Activated CD4-positive, alpha-beta T cell treated with anti-CD3 and anti-CD28 coated beads, Interleukin-2, amount 50 U/mL, for 4 hours (primary cell): ENCODE measurements around the gene MARCHF3.

Experiments used
- DNase-seq, 2 experiments: peaks; one replicate each; pipeline ENCODE4 v3.0.0-alpha.2; 2020

The MARCHF3 gene

GRCh38 chr5:126981701-126982100, 48.7 kb downstream of the MARCHF3 start:
- DNase-seq: no peak

- DNase-seq: no peak
Measured at GRCh38 chr5:126981222-126981621, 49.1 kb downstream of the MARCHF3 start.

GRCh38 chr5:126978258-126978657, 52.1 kb downstream of the MARCHF3 start:
- no peak for DNase-seq

GRCh38 chr5:126976520-126977172, 53.7 kb downstream of the MARCHF3 start:
- no peak for DNase-seq

GRCh38 chr5:126975796-126976195, 54.6 kb downstream of the MARCHF3 start:
- no peak for DNase-seq

GRCh38 chr5:126973193-126973592, 57.2 kb downstream of the MARCHF3 start:
- no peak for DNase-seq

- DNase-seq: no peak
Measured at GRCh38 chr5:126972062-126972895, 58.1 kb downstream of the MARCHF3 start.

- no peak for DNase-seq
Measured at GRCh38 chr5:126971455-126972031, 58.8 kb downstream of the MARCHF3 start.

GRCh38 chr5:126970517-126971017, 59.8 kb downstream of the MARCHF3 start:
- DNase-seq: no peak

GRCh38 chr5:126969548-126969947, 60.8 kb downstream of the MARCHF3 start:
- no peak for DNase-seq

GRCh38 chr5:126967808-126968466, 62.4 kb downstream of the MARCHF3 start:
- no peak for DNase-seq

- DNase-seq: no peak
Measured at GRCh38 chr5:126965487-126965886, 64.9 kb downstream of the MARCHF3 start.

GRCh38 chr5:126965061-126965475, 65.3 kb downstream of the MARCHF3 start:
- no peak for DNase-seq

GRCh38 chr5:126963822-126964375, 66.5 kb downstream of the MARCHF3 start:
- DNase-seq: no peak

- no peak for DNase-seq
Measured at GRCh38 chr5:126961702-126962101, 68.7 kb downstream of the MARCHF3 start.

GRCh38 chr5:126961128-126961527, 69.2 kb downstream of the MARCHF3 start:
- no peak for DNase-seq

- no peak for DNase-seq
Measured at GRCh38 chr5:126959188-126959587, 71.2 kb downstream of the MARCHF3 start.

- DNase-seq: no peak
Measured at GRCh38 chr5:126956991-126957390, 73.4 kb downstream of the MARCHF3 start.

GRCh38 chr5:126954981-126955380, 75.4 kb downstream of the MARCHF3 start:
- DNase-seq: no peak

- DNase-seq: no peak
Measured at GRCh38 chr5:126953640-126954039, 76.7 kb downstream of the MARCHF3 start.

- no peak for DNase-seq
Measured at GRCh38 chr5:126949475-126949874, 80.9 kb downstream of the MARCHF3 start.

- DNase-seq: no peak
Measured at GRCh38 chr5:126948453-126948852, 81.9 kb downstream of the MARCHF3 start.

GRCh38 chr5:126948011-126948355, 82.4 kb downstream of the MARCHF3 start:
- no peak for DNase-seq
